ENCODE results near the gene CLASP1.

CLASP1 gene

GRCh38 chr2:121545913-121546312 is 103.3 kb downstream of the CLASP1 start:
- Mint-ChIP-seq H3K36me3 (ENCODE audit: low read depth) (peaks cover 40% of the 10 kb centered on the region), H3K9me3 (peaks cover 33% of the 10 kb centered on the region), H3K27ac (no peak overlapping the region), H3K27me3 (ENCODE audit: low read depth) (no peaks in the 10 kb centered on the region), H3K4me1 (peaks cover 8% of the 10 kb centered on the region), H3K4me3 (no peak overlapping the region)
- TF ChIP-seq CTCF (IDR thresholded peaks at IDR 0.05; ENCODE audit: unreplicated experiment in 3 of 3): no peak

GRCh38 chr2:121545257-121545656 is 104.0 kb downstream of the CLASP1 start:
- Mint-ChIP-seq H3K4me1 (peaks cover 8% of the 10 kb centered on the region), H3K4me3 (no peak overlapping the region), H3K27me3 (ENCODE audit: low read depth) (no peaks in the 10 kb centered on the region), H3K36me3 (ENCODE audit: low read depth) (peaks cover 33% of the 10 kb centered on the region), H3K9me3 (peaks cover 26% of the 10 kb centered on the region), H3K27ac (no peak overlapping the region)
- no peak for TF ChIP-seq CTCF (IDR thresholded peaks at IDR 0.05; ENCODE audit: unreplicated experiment in 3 of 3)

GRCh38 chr2:121541495-121541894 is 107.8 kb downstream of the CLASP1 start:
- peaks cover 22% of the 10 kb centered on the region for H3K4me1 Mint-ChIP-seq
- no peaks in the 10 kb centered on the region for H3K27me3 Mint-ChIP-seq (ENCODE audit: low read depth)
- peaks cover 7% of the 10 kb centered on the region for H3K36me3 Mint-ChIP-seq (ENCODE audit: low read depth)
- no peak overlapping the region for H3K4me3 Mint-ChIP-seq
- no peak for TF ChIP-seq CTCF (IDR thresholded peaks at IDR 0.05; ENCODE audit: unreplicated experiment in 3 of 3)
- no peaks in the 10 kb centered on the region for H3K9me3 Mint-ChIP-seq
- no peak overlapping the region for H3K27ac Mint-ChIP-seq

- TF ChIP-seq CTCF (IDR thresholded peaks at IDR 0.05; ENCODE audit: unreplicated experiment in 3 of 3): no peak
- Mint-ChIP-seq H3K4me3 (no peak overlapping the region), H3K27ac (no peak overlapping the region), H3K36me3 (ENCODE audit: low read depth) (peaks cover 8% of the 10 kb centered on the region), H3K4me1 (peaks cover 24% of the 10 kb centered on the region), H3K9me3 (no peaks in the 10 kb centered on the region), H3K27me3 (ENCODE audit: low read depth) (no peaks in the 10 kb centered on the region)
Measured at GRCh38 chr2:121539750-121540469, 109.4 kb downstream of the CLASP1 start.

- TF ChIP-seq CTCF (IDR thresholded peaks at IDR 0.05; ENCODE audit: unreplicated experiment in 3 of 3): no peak
- peaks cover 47% of the 10 kb centered on the region for H3K4me1 Mint-ChIP-seq
- H3K36me3 Mint-ChIP-seq (ENCODE audit: low read depth): peaks cover 4% of the 10 kb centered on the region
- peak overlapping the region in 2 of 3 experiments; percentile 2 to 25 for H3K27ac Mint-ChIP-seq
- H3K4me3 Mint-ChIP-seq: no peak overlapping the region
- H3K27me3 Mint-ChIP-seq (ENCODE audit: low read depth): no peaks in the 10 kb centered on the region
- no peaks in the 10 kb centered on the region for H3K9me3 Mint-ChIP-seq
Measured at GRCh38 chr2:121536850-121537557, 112.3 kb downstream of the CLASP1 start.
